ENCODE data around the gene SPA17. TPM values are rescaled to one million over a fixed set of nuclear protein-coding genes. Genes with fewer than 3 reads are reported as not detected.
A peak's percentile ranks its signal among the peaks of the same experiment; 100 is the strongest.

Gene SPA17
- 28.8 and 36.9 TPM in 2 replicates for total RNA-seq (2014; rRNA removed; shearing (Covaris generic))

DNA sequence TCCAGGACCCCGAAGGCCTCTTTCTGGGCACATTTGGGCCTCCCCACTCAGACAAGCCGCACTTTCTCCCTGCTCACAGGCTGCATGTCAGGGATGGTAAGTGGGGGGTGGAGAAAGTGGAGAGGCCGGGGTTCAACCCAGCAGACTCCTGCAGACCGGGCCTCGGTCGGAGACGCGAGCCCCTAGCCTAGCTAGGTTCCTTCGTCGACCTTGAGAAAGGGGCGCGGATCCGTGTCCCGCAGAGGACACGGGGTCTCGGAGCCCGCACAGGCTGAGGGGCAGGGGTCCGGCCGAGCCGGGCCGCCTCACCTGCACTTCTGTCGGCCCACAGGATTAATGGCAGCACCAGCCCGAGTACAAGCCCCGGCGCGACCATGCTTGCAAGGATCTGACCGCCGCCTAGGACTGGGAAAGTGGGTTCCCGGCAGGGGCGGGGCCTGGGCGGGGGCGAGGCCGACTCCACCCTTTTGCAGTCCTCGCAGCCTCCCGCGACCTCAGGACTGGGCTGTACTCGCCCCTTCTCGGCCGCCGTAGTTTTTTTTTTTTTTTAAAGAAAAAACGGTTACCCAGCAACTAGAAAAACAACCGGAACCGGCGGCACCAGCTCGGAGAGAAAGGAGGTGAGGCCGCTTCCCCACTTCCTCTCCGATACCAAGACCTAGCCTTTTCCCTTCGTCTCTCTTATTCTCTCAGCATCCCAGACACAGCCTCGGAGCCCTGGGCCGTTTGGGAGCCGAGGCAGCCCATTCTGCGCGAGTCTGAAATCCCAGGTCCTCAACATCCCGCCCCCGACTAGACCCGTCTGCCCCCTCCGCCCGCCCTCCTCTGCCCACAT is at the start of gene SPA17, which contains the start of gene SIAE:
SPA17 (plus strand) TSS at position 572 of the 835 bp plus-strand sequence. CDS start 1,361 bp downstream, outside the sequence.
SIAE (minus strand) TSS at position 407 of the 835 bp plus-strand sequence; CDS start at position 376, 31 bp downstream.
- peak; percentile 92 for DNase-seq (ENCODE audit: low spot score)
- in situ Hi-C loops (cut with HindIII; ENCODE audit: low sequenced_read_pairs), result no loop called here

DNA sequence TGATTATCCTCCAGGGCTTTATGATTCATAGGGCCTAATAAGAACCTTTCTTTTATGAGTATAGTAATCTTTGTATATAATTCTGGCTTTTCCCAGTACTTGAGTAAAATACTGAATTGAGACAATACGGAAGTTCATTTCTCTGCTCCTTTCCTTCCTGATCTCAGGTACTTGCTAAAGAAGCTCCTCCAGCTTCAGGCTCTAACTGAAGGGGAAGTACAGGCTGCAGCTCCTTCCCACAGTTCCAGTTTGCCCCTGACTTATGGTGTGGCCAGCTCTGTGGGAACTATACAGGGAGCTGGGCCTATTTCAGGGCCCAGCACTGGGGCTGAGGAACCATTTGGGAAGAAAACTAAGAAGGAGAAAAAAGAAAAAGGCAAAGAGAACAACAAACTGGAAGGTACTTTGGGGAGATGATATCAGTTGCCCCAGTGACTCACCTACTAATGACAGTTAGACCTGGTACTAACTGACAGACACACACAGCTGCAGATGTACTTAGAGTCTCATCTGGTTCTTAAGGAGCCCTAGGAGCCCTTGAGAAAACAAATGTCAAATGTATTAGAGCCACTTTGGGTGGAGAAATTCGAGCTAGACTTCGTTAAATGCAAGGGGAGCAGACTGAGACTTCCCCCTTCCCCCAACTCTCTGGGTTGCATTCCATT is 48.1 kb upstream of the SPA17 start:
- in situ Hi-C loops (cut with HindIII; ENCODE audit: low sequenced_read_pairs), result no loop called here

DNA sequence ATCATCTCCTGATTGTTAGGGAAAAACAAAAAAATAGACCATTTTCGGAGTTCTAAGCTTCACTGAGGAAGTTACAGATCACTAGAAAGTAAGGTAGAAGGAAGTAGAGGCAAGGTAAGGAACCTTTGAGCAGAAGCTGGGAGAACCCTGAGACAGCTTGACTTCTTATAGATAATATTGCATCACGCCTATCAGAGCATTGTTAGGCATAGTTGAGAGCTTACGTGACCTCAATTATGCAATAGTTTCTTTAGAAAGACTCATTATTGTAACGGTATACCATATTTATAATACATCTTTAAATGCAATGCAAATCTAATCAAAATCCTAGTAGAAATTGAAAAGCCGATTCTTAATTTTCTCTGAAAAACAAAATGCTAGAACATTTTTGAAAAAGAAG is 46.2 kb upstream of the SPA17 start:
- no peak for DNase-seq (ENCODE audit: low spot score)
- in situ Hi-C loops (cut with HindIII; ENCODE audit: low sequenced_read_pairs), result no loop called here

More for the DNA sequence above, 48.1 kb upstream of the SPA17 start:
- no peak for DNase-seq (ENCODE audit: low spot score)

DNA sequence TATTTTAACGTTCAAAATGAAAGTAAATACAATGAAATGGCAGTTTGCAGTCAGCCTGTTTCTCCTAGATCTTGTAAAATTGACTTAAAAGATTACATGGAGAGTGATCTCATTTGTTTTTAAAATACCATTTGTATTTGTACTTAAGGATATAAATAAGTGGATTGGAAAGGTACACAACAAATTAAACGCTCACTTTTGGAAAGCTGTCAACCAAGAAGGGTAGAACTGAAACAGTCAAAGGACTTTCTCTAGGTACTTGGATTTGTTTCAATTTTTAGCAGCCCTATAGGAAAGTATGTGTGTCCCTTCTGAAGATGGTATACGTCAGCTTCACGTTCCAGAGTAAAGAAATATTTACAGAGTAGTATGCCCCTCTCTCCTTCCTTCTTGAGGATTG is 43.7 kb upstream of the SPA17 start:
- in situ Hi-C loops (cut with HindIII; ENCODE audit: low sequenced_read_pairs), result no loop called here

DNA sequence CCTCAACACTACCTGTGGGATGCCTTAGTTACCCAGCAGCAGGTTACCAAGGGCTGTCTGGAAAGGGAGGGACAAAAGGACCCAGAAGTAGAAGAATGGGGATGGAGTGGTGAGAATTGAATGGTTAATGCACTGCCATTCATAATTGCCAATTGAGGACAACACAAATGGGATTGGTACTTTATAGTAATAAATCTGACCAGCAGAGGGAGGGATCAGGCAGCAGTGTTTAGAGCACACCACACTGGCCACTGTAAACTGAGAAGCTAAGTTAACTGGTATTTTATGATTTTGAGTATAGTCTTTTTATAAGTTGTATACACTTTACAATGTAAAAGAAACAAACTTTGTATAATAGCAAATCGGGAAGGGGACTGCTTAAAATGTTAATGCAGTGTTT is 40.3 kb upstream of the SPA17 start:
- no peak for DNase-seq (ENCODE audit: low spot score)
- in situ Hi-C loops (cut with HindIII; ENCODE audit: low sequenced_read_pairs), result no loop called here

More for the DNA sequence above, 43.7 kb upstream of the SPA17 start:
- no peak for DNase-seq (ENCODE audit: low spot score)

DNA sequence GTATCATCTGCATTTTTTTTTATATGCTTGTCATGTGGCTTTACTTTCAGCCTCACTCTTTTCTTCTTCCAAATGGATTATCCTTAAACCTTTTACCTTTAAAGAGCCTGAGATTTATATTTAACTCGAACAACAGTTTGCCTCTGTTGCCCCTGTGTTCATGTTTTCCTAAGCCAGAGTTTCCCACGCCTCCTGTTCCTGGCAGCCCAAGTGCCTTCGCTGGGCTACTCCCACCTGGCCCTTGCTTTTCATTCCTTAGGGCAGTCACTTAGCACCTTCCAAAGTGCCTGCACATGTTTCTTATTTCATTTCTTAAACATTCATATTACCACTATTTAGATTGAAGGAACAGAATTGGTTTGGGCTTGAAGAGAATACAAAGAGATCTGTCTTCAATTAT is 37.8 kb upstream of the SPA17 start:
- in situ Hi-C loops (cut with HindIII; ENCODE audit: low sequenced_read_pairs), result no loop called here
- DNase-seq (ENCODE audit: low spot score), result no peak

DNA sequence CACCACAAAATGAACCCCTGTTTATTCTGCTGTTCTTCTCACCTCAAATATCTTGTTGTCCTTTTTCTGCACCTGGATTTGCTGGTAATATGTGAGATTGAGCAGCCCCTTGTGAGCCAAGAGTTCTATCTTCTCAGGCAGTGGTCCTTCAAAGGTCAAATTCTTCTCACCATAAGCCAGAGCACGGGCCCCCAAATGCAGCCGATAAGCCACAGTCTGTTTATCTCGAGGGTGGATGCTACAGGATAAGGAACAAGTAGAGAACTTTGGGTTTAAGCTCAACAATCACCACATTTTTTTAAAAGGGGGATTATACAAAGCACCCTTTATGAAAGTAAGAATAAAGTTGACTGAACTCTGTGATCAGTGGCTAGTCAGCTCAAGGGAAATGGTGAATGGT is 35.2 kb upstream of the SPA17 start:
- in situ Hi-C loops (cut with HindIII; ENCODE audit: low sequenced_read_pairs), result no loop called here
- no peak for DNase-seq (ENCODE audit: low spot score)

DNA sequence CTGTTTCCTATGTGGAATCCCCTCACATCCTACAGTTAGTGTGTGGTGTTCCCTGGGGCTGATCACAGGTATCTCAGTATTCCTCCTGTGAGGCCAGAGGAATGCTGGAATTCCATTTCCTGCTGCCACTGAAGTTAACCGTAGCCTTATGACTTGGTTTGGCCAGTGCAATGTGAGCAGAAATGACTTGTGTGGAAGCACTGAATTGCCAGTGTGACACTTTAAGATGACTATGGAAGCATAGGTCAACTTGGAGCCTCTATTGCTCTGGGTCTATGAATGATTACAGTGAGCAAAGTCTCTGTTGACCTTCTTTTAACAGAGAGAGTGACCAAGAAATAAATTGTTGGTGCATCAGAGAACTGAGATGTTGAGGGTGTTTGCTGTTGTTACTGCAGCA is 34.5 kb upstream of the SPA17 start:
- DNase-seq (ENCODE audit: low spot score), result no peak
- in situ Hi-C loops (cut with HindIII; ENCODE audit: low sequenced_read_pairs), result no loop called here

DNA sequence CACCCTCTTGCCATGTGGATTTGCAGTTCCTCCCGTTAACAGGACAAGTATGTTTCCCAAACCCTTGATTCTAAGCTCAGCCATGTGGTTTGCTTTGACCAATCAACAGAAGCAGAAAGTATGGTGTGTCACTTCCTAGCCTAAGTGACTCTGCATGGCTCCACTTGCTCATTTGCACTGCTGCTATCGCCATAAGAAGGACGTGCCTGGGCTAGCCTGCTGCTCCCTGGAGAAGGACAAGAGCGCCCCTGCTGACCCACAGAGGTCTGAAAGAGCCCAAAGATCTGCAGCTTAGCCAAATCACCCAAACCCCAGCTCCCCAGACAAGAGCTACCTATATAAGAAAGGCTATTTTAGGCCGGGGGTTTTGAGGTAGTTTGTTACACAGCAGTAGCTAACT is 33.0 kb upstream of the SPA17 start:
- in situ Hi-C loops (cut with HindIII; ENCODE audit: low sequenced_read_pairs), result no loop called here
- no peak for DNase-seq (ENCODE audit: low spot score)

DNA sequence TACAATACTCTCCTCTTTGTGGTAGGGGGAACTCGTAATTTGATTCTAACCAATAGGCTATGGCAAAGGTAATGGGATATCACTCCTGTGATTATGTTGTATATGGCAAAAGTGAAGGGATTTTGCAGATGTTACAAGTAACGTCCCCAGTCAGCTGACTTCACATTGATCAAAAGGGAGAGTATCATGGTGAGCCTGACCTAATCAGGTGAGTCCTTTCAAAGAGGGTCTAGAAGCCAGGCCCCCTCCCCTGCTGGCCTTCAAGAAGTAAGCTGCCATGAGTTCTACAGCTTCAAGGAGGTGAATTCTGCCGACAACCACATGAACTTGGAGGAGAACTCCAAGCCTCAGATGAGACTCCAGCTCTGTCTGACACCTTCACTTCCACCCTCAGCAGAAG is 31.1 kb upstream of the SPA17 start:
- DNase-seq (ENCODE audit: low spot score), result no peak
- in situ Hi-C loops (cut with HindIII; ENCODE audit: low sequenced_read_pairs), result no loop called here

DNA sequence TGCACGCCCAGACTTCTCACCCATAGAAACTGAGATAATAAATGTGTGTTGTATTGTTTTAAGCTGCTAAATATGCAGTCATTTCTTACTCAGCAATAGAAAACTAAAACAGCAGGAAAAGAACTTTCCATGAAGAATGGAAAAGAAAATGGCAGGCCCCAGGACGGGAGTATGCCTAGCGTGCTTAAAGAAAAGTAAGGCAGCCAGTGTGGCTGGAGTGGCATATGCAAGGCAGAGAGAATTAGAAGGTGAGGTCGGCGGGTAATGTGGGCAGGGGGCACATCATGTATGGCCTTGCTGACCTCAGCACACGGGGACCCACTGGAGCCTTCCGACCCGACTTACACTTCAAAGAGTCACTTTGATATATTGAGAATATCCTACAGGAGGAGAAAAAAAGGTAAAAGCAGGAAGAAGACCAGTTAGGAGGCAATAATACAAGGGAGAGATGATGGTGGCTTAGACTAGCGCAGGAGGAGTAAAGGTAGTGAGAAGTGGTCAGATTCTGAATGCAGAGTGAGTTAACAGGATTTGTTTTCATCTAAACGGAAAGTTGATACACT is 30.6 kb upstream of the SPA17 start:
- in situ Hi-C loops (cut with HindIII; ENCODE audit: low sequenced_read_pairs), result no loop called here
- DNase-seq (ENCODE audit: low spot score), result no peak

DNA sequence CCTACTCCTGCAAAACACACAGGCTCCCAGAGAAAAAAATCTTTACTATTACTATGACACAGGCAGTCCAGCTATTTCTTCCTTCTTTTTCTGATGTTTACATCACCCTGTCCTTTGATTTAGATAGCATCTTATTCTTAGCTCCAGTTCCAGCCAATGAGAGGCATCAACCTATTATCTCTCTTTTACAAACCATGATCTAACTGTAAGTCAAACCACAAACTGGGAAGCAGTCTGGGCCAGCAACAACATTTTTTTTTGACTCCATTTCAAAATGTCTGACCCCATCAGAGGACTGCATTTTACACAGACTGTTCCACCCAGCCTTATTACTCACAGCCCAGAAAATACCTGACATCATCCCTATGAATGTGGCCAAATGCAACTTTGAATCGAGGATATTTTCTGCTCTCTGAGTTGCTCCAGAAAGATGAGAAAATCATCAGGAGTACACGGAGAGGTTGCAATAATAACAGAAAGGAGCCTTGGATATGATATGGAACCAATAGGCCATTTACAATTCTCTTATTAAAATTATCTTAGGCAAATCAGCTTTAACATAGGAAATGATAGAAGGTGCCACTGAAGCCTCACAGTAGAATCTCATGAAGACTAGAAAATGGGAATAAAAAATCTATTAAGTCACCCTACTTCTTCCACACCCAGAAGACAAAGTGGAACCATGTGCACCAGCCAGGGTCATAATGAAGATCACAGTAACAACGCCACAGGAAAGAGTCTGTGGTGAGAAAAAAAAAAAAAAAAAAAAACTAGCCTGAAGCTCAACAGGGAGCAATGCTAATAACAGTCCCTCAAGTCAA is 29.9 kb upstream of the SPA17 start:
- in situ Hi-C loops (cut with HindIII; ENCODE audit: low sequenced_read_pairs), result no loop called here
- no peak for DNase-seq (ENCODE audit: low spot score)

DNA sequence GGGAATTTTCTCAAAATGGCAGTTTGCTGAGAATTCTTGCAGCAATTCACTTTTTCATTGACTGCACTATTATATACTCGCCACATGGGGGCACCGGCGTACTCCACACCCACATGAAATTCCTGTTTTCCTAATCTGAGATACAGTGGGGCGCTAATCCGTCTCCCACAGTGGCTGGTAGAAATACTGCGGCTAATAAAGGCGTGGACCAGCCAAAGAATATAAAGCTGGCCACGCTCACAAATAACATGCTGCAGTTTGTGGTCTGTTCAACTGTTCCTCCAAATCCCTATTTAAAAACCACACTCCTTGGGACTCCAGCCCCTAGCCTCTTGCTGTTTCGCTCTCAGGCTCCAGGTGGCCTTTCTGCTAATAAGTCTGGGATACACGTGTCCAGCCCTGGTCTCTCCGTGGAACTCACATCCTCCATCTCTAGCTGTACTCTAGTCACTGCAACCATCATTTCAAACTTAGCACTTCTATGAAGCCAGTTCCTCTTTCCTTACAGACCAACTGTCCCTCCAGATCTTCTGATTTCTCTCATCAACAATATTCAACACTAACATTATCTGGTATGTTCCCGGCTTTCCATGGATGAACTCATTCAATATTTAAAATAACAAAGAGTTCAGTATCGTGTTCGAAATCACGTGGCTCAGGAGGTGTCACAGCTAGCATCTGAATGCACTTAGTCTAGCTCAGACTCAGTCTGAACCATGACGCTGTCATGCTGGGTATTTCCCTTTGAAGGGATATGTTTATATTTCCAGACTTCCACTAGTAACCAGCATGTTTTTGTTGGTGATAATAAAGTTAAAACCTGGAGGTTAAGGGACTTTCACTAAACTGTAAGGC is 29.1 kb upstream of the SPA17 start:
- in situ Hi-C loops (cut with HindIII; ENCODE audit: low sequenced_read_pairs), result loop anchor here (5.0 kb wide), 1 partner anchor 193 kb away; no protein-coding TSS in a partner anchor
- peak; percentile 82 for DNase-seq (ENCODE audit: low spot score)

DNA sequence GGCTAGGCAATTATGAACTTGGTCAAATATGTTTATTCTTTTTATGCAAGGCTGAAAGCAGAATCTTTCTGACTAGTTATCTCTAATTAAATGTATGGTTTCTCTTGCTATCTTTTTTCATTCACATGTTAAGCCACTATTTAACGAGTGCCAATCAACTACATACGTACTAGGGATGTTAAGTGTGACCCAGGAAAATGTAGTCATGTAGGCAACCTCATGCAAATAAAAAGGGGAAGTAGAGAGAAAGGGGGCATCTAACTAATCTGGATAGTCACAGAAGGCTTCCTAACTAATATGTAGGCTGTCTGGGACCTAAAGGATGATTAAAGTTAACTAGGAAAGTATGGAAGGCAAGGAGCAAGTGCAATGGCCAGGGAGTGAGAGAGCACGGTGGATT is 27.6 kb upstream of the SPA17 start:
- no peak for DNase-seq (ENCODE audit: low spot score)
- in situ Hi-C loops (cut with HindIII; ENCODE audit: low sequenced_read_pairs), result loop anchor here (5.0 kb wide), 1 partner anchor 191 kb away; no protein-coding TSS in a partner anchor

DNA sequence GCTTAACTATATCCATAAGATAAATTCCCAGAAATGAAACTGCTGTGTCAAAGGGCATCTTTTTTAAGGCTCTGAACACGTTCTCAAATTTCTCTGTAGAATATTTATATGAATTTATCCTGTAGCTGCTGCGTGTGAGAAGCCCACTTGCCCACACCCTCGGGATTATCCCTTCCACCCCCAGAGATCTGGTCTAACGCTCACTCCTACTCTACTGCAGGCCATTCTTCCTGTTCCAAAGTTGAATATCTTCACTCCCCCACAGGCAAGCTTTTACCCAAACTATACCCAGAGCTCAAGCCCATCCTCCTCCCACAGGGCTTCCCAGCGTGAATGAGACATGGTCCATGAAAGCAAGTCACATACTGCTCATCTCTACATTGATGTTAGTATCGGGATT is 25.1 kb upstream of the SPA17 start:
- in situ Hi-C loops (cut with HindIII; ENCODE audit: low sequenced_read_pairs), result loop anchor here (5.0 kb wide), 1 partner anchor 189 kb away; no protein-coding TSS in a partner anchor
- no peak for DNase-seq (ENCODE audit: low spot score)

DNA sequence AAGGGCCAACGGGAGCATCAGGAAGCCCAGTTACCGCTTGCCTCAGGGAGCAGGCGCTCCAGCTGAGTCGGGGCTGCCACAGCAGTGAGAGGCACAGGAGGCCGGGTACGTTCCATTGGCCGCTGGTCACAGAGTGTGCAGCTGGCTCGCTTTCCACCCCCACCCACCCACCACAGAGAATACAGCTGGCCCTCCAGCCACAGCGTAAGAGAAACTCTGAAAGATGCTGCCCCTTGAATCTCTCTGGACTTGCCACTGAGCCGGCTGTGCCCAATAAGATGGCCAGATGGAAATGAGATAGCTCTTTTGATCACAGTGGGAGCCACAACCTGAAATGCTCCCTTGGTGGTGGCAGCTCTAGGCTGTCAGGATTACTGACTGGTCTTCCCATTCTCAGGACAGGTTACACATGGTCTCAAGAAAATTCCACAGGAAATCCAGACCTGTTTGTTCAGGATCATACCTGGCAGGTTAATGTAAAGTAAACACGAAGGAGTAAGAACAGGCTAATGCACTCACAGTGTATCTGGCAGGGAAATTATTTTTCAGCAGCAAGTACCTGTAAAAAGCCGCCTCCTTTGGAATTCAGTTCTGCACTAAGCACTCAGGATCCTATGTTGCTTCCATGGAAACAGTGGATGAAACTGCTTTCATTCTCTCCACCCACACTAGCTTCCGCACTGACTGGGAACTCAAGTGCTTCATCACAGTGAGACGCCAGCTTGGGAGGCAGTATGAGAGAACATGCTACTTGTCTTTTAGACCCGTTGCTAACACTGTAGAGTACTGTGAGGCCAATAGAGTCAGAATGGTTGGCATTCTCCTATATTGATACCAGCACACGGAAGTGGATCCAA is 16.7 kb upstream of the SPA17 start:
- in situ Hi-C loops (cut with HindIII; ENCODE audit: low sequenced_read_pairs), result no loop called here
- no peak for DNase-seq (ENCODE audit: low spot score)

DNA sequence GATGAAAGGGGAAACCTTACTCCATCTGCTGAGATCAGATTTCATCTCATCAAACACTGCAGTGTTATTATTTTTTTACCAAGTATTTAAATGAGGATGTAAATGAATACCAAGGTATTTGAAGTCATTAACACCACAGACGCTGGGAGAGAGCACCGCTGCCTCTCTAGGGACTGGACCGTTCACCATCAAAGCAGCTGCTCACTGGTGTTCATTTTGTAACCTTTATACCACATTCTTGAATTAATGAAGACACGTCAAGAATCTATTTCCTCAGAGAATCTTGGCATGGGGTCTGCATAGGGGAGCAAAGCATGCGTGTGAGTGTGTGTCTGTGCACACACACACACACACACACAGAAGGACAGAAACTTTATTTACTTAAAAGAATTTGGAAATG is 15.8 kb upstream of the SPA17 start:
- DNase-seq (ENCODE audit: low spot score), result no peak
- in situ Hi-C loops (cut with HindIII; ENCODE audit: low sequenced_read_pairs), result no loop called here
